CD4-positive, alpha-beta T cell (primary cell): ENCODE data around the gene RAB8A. TPM values are rescaled to one million over a fixed set of nuclear protein-coding genes. Genes with fewer than 3 reads are reported as not detected.

Experiments used
- ATAC-seq: fragments of 200-7000 bp; cut with Tn5 transposase; one replicate; pipeline ENCODE4 v1.10.0; 2022; ENCODE audit warnings: mild to moderate bottlenecking; ENCODE audit not compliant: poor library complexity
- CTCF ChIA-PET: fragments of 350-600 bp; sonication (Branson Sonifier 250); formaldehyde crosslinking; loops from one replicate; lab custom pipeline; 2021; ENCODE audit warnings: antibody characterized with exemption, inconsistent platforms; lab: Charles Lee
- POLR2A ChIA-PET: fragments of 350-600 bp; sonication (Branson Sonifier 250); formaldehyde crosslinking; loops from one replicate; lab custom pipeline; 2021; ENCODE audit warnings: antibody characterized with exemption, inconsistent platforms; lab: Charles Lee
- DNase-seq, 14 experiments: peaks; one replicate each; pipeline ENCODE4 v3.0.0-alpha.2; 2013 to 2020; ENCODE audit warnings: mixed read lengths in 2 of 14
- H3K27ac ChIP-seq, 2 donors: one replicate each; pipeline versions ENCODE4 v1.5.1 to v1.7.0; 2013; ENCODE audit warnings: low read length in 2 of 2, low read depth in 1 of 2, mild to moderate bottlenecking in 1 of 2
- H3K27me3 ChIP-seq, 2 experiments: 1 replicate in 1 of 2; 2 replicates in 1 of 2; pipeline versions ENCODE4 v1.6.1 to v1.7.0; 2013; ENCODE audit warnings: low read length in 2 of 2, control low read depth in 1 of 2, mild to moderate bottlenecking in 1 of 2, moderate library complexity in 1 of 2; ENCODE audit not compliant: insufficient read depth in 2 of 2, control insufficient read depth in 1 of 2
- H3K36me3 ChIP-seq: one replicate; pipeline ENCODE4 v1.6.1; 2013; ENCODE audit warnings: low read length, control low read depth; ENCODE audit not compliant: insufficient read depth
- H3K4me1 ChIP-seq: one replicate; pipeline ENCODE4 v1.6.1; 2013; ENCODE audit warnings: low read length, control low read depth; ENCODE audit not compliant: insufficient read depth
- H3K4me3 ChIP-seq: one replicate; pipeline ENCODE4 v1.5.1; 2013; ENCODE audit warnings: mild to moderate bottlenecking, low read length, moderate library complexity
- H3K9me3 ChIP-seq, 2 experiments: 1 replicate in 1 of 2; 2 replicates in 1 of 2; pipeline versions ENCODE4 v1.6.1 to v1.7.0; 2013; ENCODE audit warnings: low read length in 2 of 2, mild to moderate bottlenecking in 2 of 2, control low read depth in 1 of 2, moderate library complexity in 1 of 2; ENCODE audit not compliant: control insufficient read depth in 1 of 2, insufficient read depth in 1 of 2
- H3K27ac Mint-ChIP-seq: one replicate; pipeline ENCODE4 v1.8.0; 2020; ENCODE audit warnings: mixed read lengths
- H3K27me3 Mint-ChIP-seq: one replicate; pipeline ENCODE4 v1.8.0; 2021; ENCODE audit warnings: mixed read lengths
- H3K36me3 Mint-ChIP-seq: one replicate; pipeline ENCODE4 v1.8.0; 2021; ENCODE audit warnings: low read depth, mixed read lengths
- H3K4me1 Mint-ChIP-seq: one replicate; pipeline ENCODE4 v1.8.0; 2021; ENCODE audit warnings: low read depth, mixed read lengths
- H3K4me3 Mint-ChIP-seq: one replicate; pipeline ENCODE4 v1.8.0; 2020; ENCODE audit warnings: mild to moderate bottlenecking, mixed read lengths
- H3K9me3 Mint-ChIP-seq: one replicate; pipeline ENCODE4 v1.8.0; 2020; ENCODE audit warnings: mixed read lengths
- CTCF ChIP-seq: fragments of 200-600 bp; IDR thresholded peaks from one replicate; pipeline ENCODE4 v1.8.0; 2022; ENCODE audit warnings: antibody characterized with exemption, mild to moderate bottlenecking
- intact Hi-C, 2 experiments: fragments of 100-400 bp; cut with DNase I in 1 of 2; cut with micrococcal nuclease in 1 of 2; formaldehyde crosslinking; loops; one replicate each; pipeline versions ENCODE4 v1.15.1 to v1.9.0; 2023 to 2025; cut with DNase I, micrococcal nuclease
- total RNA-seq, 174 experiments: library from RNA in 2 of 174; stranded (reverse) in 2 of 174; gene quantifications; one replicate each; pipeline ENCODE4 v1.2.3 and lab custom pipeline; 2021 to 2026

The RAB8A gene
- total RNA-seq, 2 experiments from 2014 or later: 74.9 to 79.0 TPM

- peak overlapping the region in 1 of 2 donors; percentile 74 for H3K27ac ChIP-seq
- H3K4me3 ChIP-seq: peak overlapping the region; percentile 77
- no peak for TF ChIP-seq CTCF
- H3K27me3 ChIP-seq: no peaks in the 10 kb centered on the region
- Mint-ChIP-seq H3K4me1 (peaks cover 28% of the 10 kb centered on the region), H3K4me3 (peak overlapping the region; percentile 97), H3K27ac (peak overlapping the region; percentile 96), H3K9me3 (no peaks in the 10 kb centered on the region), H3K36me3 (peaks cover 16% of the 10 kb centered on the region), H3K27me3 (no peaks in the 10 kb centered on the region)
- H3K4me1 ChIP-seq: peaks cover 60% of the 10 kb centered on the region
- intact Hi-C loops: no loop called here
- H3K9me3 ChIP-seq: no peaks in the 10 kb centered on the region
- ChIA-PET POLR2A (interaction anchor here (0.6 to 2.1 kb wide), 18 partner anchors 10 to 765 kb away, joined by 3 to 18 read pairs (median 4); partner anchors contain the start of genes AKAP8, AKAP8L, AP1M1 and FAM32A), CTCF (interaction anchor here (0.6 to 2.0 kb wide), 6 partner anchors 33 to 303 kb away, joined by 3 to 11 read pairs (median 4); partner anchors contain the start of gene FAM32A)
- peaks cover 11% of the 10 kb centered on the region for H3K36me3 ChIP-seq
- DNase-seq: no peak
- peak; percentile 7 for ATAC-seq
These were observed 32.5 kb downstream of the RAB8A start for GRCh38 chr19:16144216-16144581.

GRCh38 chr19:16146112-16146511 is 34.4 kb downstream of the RAB8A start:
- POLR2A ChIA-PET: interaction anchor here (0.7 kb wide), 1 partner anchor 57 kb away, joined by 4 read pairs; no protein-coding TSS in a partner anchor
- H3K9me3 Mint-ChIP-seq: no peaks in the 10 kb centered on the region
- Histone ChIP-seq H3K27me3 (no peaks in the 10 kb centered on the region), H3K4me3 (no peak overlapping the region), H3K4me1 (peaks cover 53% of the 10 kb centered on the region), H3K9me3 (no peaks in the 10 kb centered on the region), H3K36me3 (peaks cover 27% of the 10 kb centered on the region), H3K27ac (no peak overlapping the region)
- H3K27me3 Mint-ChIP-seq: no peaks in the 10 kb centered on the region
- H3K27ac Mint-ChIP-seq: no peak overlapping the region
- H3K4me3 Mint-ChIP-seq: peak overlapping the region; percentile 42
- H3K36me3 Mint-ChIP-seq: peaks cover 26% of the 10 kb centered on the region
- ATAC-seq: no peak
- peaks cover 28% of the 10 kb centered on the region for H3K4me1 Mint-ChIP-seq
- TF ChIP-seq CTCF: no peak
- CTCF ChIA-PET: no interaction called here
- DNase-seq: no peak
- intact Hi-C loops: no loop called here

- intact Hi-C loops: no loop called here
These were observed 36.9 kb downstream of the RAB8A start for GRCh38 chr19:16148443-16149229.

More at GRCh38 chr19:16148443-16149229, 36.9 kb downstream of the RAB8A start:
- H3K27me3 ChIP-seq: no peaks in the 10 kb centered on the region
- H3K27ac ChIP-seq: no peak overlapping the region
- Mint-ChIP-seq H3K9me3 (no peaks in the 10 kb centered on the region), H3K4me3 (no peak overlapping the region), H3K4me1 (peaks cover 18% of the 10 kb centered on the region), H3K36me3 (peaks cover 49% of the 10 kb centered on the region), H3K27me3 (no peaks in the 10 kb centered on the region), H3K27ac (no peak overlapping the region)
- peaks cover 38% of the 10 kb centered on the region for H3K4me1 ChIP-seq
- peaks cover 47% of the 10 kb centered on the region for H3K36me3 ChIP-seq
- no peaks in the 10 kb centered on the region for H3K9me3 ChIP-seq
- DNase-seq (no peak), ATAC-seq (no peak)
- no peak overlapping the region for H3K4me3 ChIP-seq
- ChIA-PET CTCF (no interaction called here), POLR2A (no interaction called here)
- no peak for TF ChIP-seq CTCF
